H54 (cell line): ENCODE data around the gene RBBP8NL.

ENCODE experiments used
- DNase-seq: peaks from one replicate; pipeline ENCODE4 v3.0.0; 2011; ENCODE audit warnings: low spot score, mixed read lengths; ENCODE audit not compliant: insufficient read length
- FAIRE-seq: peaks from 3 replicates; lab custom pipeline; 2011; peaks lifted over from hg19 to GRCh38; lab: Jason Lieb, UNC
- POLR2A ChIP-seq: IDR thresholded peaks from 2 replicates; pipeline ENCODE4 v1.6.1; 2011; ENCODE audit warnings: low read depth, mild to moderate bottlenecking, low read length

RBBP8NL gene

GRCh38 chr20:62455929-62456328, 28.6 kb upstream of the RBBP8NL start:
- FAIRE-seq: no peak
- DNase-seq: no peak
- TF ChIP-seq POLR2A: no peak

GRCh38 chr20:62454904-62455636, 27.7 kb upstream of the RBBP8NL start:
- DNase-seq: no peak
- TF ChIP-seq POLR2A: no peak
- FAIRE-seq: no peak

DNA sequence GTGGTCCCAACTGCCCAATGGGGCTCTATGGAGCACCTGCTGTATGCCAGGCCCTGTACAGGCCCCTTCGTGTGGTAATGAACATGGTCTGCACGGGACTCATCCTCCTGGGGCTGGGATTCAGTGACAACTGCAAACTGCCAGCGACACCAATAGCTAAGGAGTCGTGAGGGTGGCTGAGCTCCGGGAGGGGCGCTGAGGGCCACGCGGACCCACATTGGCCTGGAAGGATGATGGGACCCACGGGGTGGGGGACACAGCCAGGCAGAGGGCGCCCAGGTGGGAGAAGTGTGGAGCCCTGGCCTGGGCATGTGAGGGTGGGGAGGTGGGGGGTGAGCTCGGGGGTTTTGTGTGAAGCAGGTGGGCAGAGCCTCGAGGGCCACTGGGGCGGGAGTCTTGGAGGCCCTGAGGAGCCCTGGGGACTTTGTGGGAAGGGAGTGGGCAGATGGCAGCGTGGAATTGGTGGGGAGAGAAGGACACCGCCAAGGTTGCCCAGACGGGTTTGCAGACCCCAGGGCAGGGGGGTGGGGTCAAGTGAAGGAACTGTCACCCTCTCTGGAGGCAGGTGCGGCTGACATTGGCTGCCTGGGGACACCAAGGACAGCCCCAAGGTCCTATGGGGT, 26.0 kb upstream of the RBBP8NL start:
- DNase-seq (no peak), FAIRE-seq (no peak)
- no peak for TF ChIP-seq POLR2A

DNA sequence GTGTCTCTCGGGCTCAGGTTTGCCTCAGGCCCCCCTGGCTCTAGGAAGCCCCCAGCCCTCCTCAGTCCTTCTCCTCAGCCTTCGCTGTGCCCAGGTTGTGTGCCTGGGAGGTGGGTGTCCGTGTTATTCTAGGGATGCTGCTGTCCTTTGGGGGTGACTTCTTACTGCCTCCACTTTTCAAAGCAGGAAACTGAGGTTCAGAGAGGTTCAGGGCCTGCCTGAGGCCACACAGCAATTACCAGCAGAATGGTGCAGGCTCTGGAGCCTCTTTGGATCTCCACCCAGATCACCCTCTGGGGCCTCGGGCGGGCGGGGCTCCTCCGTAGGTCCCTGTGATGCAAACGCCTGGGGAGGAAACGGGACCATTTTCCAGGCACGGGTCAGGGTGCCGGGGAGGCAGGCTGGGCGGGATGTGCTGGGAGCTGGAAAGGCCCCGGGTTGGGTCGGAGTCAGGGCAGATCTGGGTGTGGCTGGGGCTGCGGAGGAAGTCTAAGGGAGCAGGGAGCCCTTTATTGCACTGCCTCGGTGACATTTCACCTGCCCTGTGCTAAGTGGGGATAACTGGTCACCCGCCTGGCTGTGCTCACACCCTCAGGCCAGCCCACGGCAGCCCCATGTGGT, 25.2 kb upstream of the RBBP8NL start:
- TF ChIP-seq POLR2A: no peak
- FAIRE-seq (no peak), DNase-seq (no peak)

GRCh38 chr20:62451970-62452369, 24.6 kb upstream of the RBBP8NL start:
- TF ChIP-seq POLR2A: no peak
- FAIRE-seq (no peak), DNase-seq (no peak)

DNA sequence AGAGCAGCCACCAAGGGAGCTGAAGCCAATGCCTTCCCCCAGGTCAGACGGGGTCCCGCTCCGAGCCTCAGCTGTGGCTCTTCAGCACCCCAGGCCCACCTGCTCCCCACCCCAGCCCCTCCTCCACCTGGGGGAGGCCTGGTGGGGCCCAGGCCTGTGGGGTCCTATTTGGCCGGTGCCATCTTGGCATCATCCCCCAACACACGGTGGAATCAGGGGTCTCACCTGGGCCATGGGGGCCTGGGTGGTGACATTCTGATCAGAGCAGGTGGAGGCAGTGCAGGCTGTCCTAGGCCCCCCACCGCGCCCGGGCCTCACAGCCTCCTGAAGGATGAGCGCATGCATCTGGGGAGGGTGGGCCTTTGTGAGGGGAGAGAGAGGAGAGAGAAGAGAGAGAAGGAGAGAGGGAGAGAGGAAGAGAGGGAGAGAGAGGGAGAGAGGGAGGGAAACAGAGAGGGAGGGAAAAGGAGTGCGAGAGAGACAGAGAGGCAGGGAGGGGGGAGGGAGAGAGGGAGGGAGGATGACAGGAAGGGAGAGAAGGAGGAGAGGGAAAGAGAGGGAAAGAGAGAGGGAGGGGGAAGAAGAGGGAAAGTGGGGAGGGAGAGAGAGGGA, 23.9 kb upstream of the RBBP8NL start:
- no peak for DNase-seq
- FAIRE-seq: no peak
- TF ChIP-seq POLR2A: no peak

DNA sequence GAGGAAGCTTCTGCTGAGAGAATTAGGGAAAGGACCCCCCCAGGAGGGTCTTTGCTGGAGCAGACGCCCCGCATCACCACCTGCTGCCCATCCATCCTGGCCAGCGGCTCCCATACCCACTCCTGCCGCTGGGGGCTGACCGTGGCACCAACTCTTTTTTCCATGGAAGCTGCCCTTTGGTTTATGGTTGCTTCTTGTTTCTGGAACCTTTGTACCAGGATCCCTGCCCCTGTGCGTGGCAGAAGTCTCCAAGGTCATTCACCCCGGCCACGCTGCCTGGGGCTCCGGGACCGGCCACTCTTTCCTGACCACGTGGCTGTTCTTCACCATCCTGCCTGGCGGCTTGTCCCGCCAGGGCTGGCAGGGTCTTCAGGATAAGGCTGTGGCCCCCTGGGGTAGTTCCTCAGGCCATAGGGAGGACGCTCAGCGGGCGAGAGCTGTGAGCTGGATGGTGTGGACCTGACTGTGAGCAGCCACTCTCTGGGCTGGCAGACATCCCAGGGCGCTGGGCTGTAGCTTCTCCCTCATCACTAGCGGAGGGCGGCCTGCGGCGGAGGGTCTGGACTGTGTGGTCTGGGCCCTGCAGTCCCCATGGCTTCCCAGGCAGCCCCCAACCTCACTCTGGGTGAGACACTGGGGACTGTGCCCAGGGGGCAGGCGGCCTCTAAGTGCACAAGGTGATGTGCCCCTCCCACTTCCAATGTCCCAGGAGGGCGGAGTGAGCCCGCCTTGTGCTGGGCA, 22.8 kb upstream of the RBBP8NL start:
- no peak for FAIRE-seq
- DNase-seq: no peak
- no peak for TF ChIP-seq POLR2A

- DNase-seq: no peak
- no peak for FAIRE-seq
- no peak for TF ChIP-seq POLR2A
Observed at GRCh38 chr20:62448788-62449187, 21.4 kb upstream of the RBBP8NL start.

GRCh38 chr20:62448038-62448437, 20.7 kb upstream of the RBBP8NL start:
- TF ChIP-seq POLR2A: no peak
- no peak for FAIRE-seq
- no peak for DNase-seq

DNA sequence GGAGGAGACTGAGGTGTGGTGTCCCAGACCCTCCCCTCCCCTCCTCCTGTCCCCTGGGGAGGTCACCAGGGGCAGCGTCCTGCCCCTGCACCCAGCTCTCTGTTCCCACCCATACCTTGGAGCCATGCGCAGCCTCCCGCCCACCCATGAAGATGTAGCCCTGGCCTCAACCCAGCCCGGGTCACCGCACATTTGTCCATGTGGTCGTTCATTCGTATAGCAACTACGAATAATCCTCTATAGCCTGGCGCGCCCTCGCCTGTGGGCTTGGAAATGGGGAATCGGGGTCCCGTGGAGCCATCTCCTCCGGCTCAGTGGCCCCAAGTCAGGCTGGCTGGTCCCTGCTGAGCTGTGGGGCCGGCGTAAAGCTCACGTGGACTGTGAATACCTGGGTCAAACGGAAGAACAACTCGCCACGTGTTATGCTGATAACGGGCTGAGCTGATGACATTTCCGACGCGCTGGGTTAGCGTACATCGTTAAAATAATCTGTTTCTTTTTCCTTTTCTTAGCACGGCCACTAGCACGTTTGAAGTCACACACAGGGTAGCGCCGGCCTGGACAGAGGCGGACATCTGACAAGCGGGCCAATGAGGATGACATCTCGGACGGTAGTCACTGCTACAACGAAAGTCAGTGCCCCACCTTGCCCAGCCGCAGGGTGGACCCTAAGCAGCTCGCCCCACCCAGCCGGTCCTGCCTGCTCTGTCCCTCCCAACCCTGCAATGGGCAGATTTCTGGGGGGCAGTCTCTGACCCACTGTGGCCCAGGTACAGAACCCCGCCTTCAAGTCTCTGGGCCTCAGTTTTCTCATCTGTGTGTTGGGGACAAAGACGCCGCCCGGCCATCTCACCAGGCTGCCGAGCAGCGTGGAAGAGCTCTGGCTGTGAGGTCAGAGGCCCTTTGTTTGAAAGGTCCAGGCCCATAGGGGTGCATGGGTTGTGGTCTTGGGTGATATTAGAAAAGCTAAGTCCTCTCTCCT, 19.8 kb upstream of the RBBP8NL start:
- DNase-seq (no peak), FAIRE-seq (no peak)
- TF ChIP-seq POLR2A: no peak

- FAIRE-seq (no peak), DNase-seq (no peak)
- TF ChIP-seq POLR2A: no peak
Observed at GRCh38 chr20:62446481-62446880, 19.1 kb upstream of the RBBP8NL start.

- FAIRE-seq: no peak
- no peak for DNase-seq
- TF ChIP-seq POLR2A: no peak
Observed at GRCh38 chr20:62445553-62446340, 18.4 kb upstream of the RBBP8NL start.
